ENCODE data around the gene KCNC1. TPM values are rescaled to one million over a fixed set of nuclear protein-coding genes. Genes with fewer than 3 reads are reported as not detected.

The KCNC1 gene
- total RNA-seq, 4 donors from 2014 or later = 0.14 TPM; not detected in 3

DNA sequence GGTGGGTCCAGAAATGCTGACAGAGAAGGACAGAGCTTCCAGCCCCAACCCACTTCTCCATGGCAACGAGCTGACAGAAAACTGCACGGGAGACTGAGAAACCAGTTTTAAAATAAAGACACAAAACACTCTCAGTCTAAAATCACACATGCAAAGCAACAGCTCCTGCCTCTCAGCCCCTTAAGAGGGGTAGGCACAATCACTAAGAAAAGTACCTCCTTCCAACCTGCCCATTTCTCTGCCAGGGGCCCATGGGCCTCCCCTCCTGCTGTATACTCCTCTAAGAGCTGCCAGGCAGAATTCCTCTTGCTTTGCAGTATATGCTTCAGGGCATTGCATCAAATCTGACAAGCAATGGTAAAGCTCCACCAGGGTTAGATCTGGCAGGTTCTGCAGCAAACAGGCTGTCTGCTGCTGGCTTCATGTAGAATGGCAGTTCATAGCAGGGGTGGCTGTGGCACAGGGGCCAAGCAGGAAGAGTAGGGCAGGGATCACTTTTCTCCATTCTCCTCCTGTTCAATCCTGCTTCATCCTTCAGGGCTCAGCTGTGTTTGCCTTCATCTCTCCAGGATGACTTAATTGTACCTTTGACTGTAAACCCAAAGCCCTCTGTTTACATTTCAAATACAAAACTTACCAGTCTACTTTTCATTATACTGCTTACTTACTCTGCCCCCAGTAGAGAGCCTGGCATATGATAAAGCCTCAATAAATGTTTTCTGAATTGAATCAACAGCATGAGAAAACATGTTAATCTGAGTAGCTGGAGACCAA lies 77.7 kb downstream of the KCNC1 start:
- Histone ChIP-seq H3K36me3 (no peaks in the 10 kb centered on the region), H3K27me3 (no peaks in the 10 kb centered on the region), H3K27ac (peak overlapping the region in 1 of 4 donors; percentile 50), H3K4me1 (peaks cover 6 to 26% (median 24%) of the 10 kb centered on the region in 4 donors), H3K9me3 (no peaks in the 10 kb centered on the region), H3K4me3 (no peak overlapping the region)
- intact Hi-C loops (cut with DNase I; ENCODE audit: low total_unique reads) (no loop called here), in situ Hi-C loops (cut with MboI; ENCODE audit: low pct_ligation_motif_present in 1 of 4, low pct_unique_long_range_greater_than_20kb in 1 of 4, low sequenced_read_pairs in 3 of 4) (no loop called here)
- 38% methylated on average over 2 of the region's 2 CpGs; no CpG with 5 or more reads in 1 of the 2 donors for whole genome bisulfite sequencing, 2 donors (ENCODE audit: low coverage in 1 of 2)
- DNase-seq = peak; percentile 26
- TF ChIP-seq POLR2AphosphoS5 (IDR thresholded peaks at IDR 0.05) = no peak

GRCh38 chr11:17812865-17813187 lies 78.2 kb downstream of the KCNC1 start:
- Histone ChIP-seq H3K27ac (peak overlapping the region in 1 of 4 donors; percentile 50), H3K27me3 (no peaks in the 10 kb centered on the region), H3K36me3 (no peaks in the 10 kb centered on the region), H3K4me1 (peaks cover 6 to 26% (median 24%) of the 10 kb centered on the region in 4 donors), H3K9me3 (no peaks in the 10 kb centered on the region), H3K4me3 (no peak overlapping the region)
- intact Hi-C loops (cut with DNase I; ENCODE audit: low total_unique reads) (no loop called here), in situ Hi-C loops (cut with MboI; ENCODE audit: low pct_ligation_motif_present in 1 of 4, low pct_unique_long_range_greater_than_20kb in 1 of 4, low sequenced_read_pairs in 3 of 4) (no loop called here)
- DNase-seq = no peak
- WGBS, 2 donors (ENCODE audit: low coverage in 1 of 2) = 40 to 60% methylated on average over 1 to 4 of the region's 4 CpGs
- TF ChIP-seq CTCF (IDR thresholded peaks at IDR 0.05) (no peak), POLR2AphosphoS5 (IDR thresholded peaks at IDR 0.05) (no peak), POLR2A (IDR thresholded peaks at IDR 0.05) (no peak), EP300 (IDR thresholded peaks at IDR 0.05; ENCODE audit: low read depth) (no peak)

DNA sequence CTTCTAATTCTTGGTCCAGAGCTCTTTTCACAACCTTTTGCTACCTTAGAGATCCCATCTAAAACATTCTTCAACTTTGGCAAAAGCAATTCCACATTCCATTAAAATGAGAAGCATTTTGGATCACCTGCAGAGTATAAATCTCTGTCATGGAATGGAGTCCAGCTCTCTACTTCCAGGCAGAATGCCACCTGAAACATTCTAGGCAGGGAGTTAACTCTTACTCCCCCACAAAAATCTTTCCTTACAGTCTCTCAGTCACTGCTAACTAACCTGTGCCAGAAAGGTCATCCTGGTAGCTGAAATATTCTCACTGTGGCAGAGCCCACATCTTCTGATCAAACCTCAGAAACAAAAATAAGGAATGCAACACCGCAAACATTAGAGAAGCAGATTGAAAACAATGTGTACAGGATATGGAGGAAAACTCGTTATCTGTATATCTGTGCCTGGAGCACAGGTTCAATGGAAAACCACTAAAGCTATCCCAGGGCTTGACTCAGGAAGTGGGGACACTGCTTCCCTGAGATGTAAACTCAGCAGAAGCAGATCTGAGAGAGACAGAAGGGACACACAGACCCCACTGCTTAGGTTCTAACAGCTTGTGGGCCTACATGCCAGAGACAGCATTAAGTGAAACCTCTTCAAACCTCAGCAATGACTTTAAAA lies 78.9 kb downstream of the KCNC1 start:
- H3K27ac ChIP-seq = peak overlapping the region in 1 of 4 donors; percentile 50
- DNase-seq = no peak
- intact Hi-C loops (cut with DNase I; ENCODE audit: low total_unique reads) (no loop called here), in situ Hi-C loops (cut with MboI; ENCODE audit: low pct_ligation_motif_present in 1 of 4, low pct_unique_long_range_greater_than_20kb in 1 of 4, low sequenced_read_pairs in 3 of 4) (no loop called here)
- no peaks in the 10 kb centered on the region for H3K27me3 ChIP-seq
- TF ChIP-seq EP300 (IDR thresholded peaks at IDR 0.05; ENCODE audit: low read depth) (no peak), CTCF (IDR thresholded peaks at IDR 0.05) (no peak), POLR2AphosphoS5 (IDR thresholded peaks at IDR 0.05) (no peak), POLR2A (IDR thresholded peaks at IDR 0.05) (no peak)
- H3K36me3 ChIP-seq = no peaks in the 10 kb centered on the region
- H3K4me3 ChIP-seq = no peak overlapping the region
- H3K4me1 ChIP-seq = peaks cover 6 to 26% (median 24%) of the 10 kb centered on the region in 4 donors
- no peaks in the 10 kb centered on the region for H3K9me3 ChIP-seq
- 76% methylated on average over 2 of the region's 2 CpGs; no CpG with 5 or more reads in 1 of the 2 donors for WGBS, 2 donors (ENCODE audit: low coverage in 1 of 2)

DNA sequence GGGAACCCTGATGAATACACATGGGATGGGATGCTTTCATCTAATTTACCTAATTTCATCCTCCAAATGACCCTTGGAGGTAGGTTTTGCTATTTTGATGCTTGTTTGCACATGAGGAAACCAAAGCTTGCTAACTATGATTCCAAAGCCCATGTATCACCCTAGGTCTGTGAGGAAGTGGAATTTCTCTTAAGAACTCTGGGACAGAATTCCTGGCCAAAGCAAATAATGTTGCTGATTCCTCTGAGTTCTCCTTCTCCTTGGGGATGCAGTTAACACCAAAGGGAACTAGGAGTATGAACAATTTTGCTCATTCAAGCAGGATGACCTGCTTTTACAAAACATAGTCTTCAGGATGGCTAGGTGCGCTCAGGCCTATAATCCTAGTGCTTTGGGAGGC lies 80.0 kb downstream of the KCNC1 start:
- Histone ChIP-seq H3K27me3 (no peaks in the 10 kb centered on the region), H3K4me3 (no peak overlapping the region), H3K36me3 (no peaks in the 10 kb centered on the region), H3K9me3 (no peaks in the 10 kb centered on the region), H3K27ac (no peak overlapping the region), H3K4me1 (peaks cover 6 to 26% (median 24%) of the 10 kb centered on the region in 4 donors)
- DNase-seq = no peak
- 88% methylated on average over 1 of the region's 1 CpG; no CpG with 5 or more reads in 1 of the 2 donors for WGBS, 2 donors (ENCODE audit: low coverage in 1 of 2)
- in situ Hi-C loops (cut with MboI; ENCODE audit: low pct_ligation_motif_present in 1 of 4, low pct_unique_long_range_greater_than_20kb in 1 of 4, low sequenced_read_pairs in 3 of 4) (no loop called here), intact Hi-C loops (cut with DNase I; ENCODE audit: low total_unique reads) (no loop called here)
- TF ChIP-seq EP300 (IDR thresholded peaks at IDR 0.05; ENCODE audit: low read depth) (no peak), POLR2A (IDR thresholded peaks at IDR 0.05) (no peak), CTCF (IDR thresholded peaks at IDR 0.05) (no peak), POLR2AphosphoS5 (IDR thresholded peaks at IDR 0.05) (no peak)
